Neuronal stem cell (in vitro differentiated cells): Measurements from ENCODE around the gene SLC34A3.

Experiments used
- DNase-seq: peaks from one replicate; pipeline ENCODE4 v3.0.0-alpha.2; 2013; ENCODE audit warnings: low spot score
- H2AFZ ChIP-seq: one replicate; pipeline ENCODE4 v1.6.1; 2013; ENCODE audit warnings: mild to moderate bottlenecking, low read length, inconsistent platforms
- H2AK5ac ChIP-seq: 2 replicates; pipeline ENCODE4 v1.6.1; 2013; ENCODE audit warnings: low read depth, mild to moderate bottlenecking, inconsistent platforms, low read length, moderate library complexity, mixed read lengths
- H2BK120ac ChIP-seq: 2 replicates; pipeline ENCODE4 v1.6.1; 2013; ENCODE audit warnings: low read depth, mild to moderate bottlenecking, inconsistent platforms, low read length, moderate library complexity, mixed read lengths
- H2BK12ac ChIP-seq: one replicate; pipeline ENCODE4 v1.6.1; 2013; ENCODE audit warnings: low read length, inconsistent platforms
- H2BK15ac ChIP-seq: 2 replicates; pipeline ENCODE4 v1.6.1; 2013; ENCODE audit warnings: mild to moderate bottlenecking, low read length, inconsistent platforms, mixed read lengths
- H2BK5ac ChIP-seq: one replicate; pipeline ENCODE4 v1.6.1; 2013; ENCODE audit warnings: inconsistent platforms, mild to moderate bottlenecking, low read length, moderate library complexity
- H3K14ac ChIP-seq: one replicate; pipeline ENCODE4 v1.6.1; 2013; ENCODE audit warnings: low read length, inconsistent platforms
- H3K18ac ChIP-seq: 2 replicates; pipeline ENCODE4 v1.6.1; 2013; ENCODE audit warnings: low read length, inconsistent platforms
- H3K23ac ChIP-seq: 2 replicates; pipeline ENCODE4 v1.6.1; 2013; ENCODE audit warnings: low read depth, mild to moderate bottlenecking, mixed read lengths, low read length, inconsistent platforms; ENCODE audit not compliant: poor library complexity
- H3K27ac ChIP-seq: replicated peaks from 3 replicates; pipeline ENCODE4 v1.5.1; 2013; ENCODE audit warnings: low read length, inconsistent platforms
- H3K27me3 ChIP-seq, 3 experiments: 2 replicates each; pipeline ENCODE4 v1.6.1; 2013; ENCODE audit warnings: low read length in 3 of 3, mild to moderate bottlenecking in 2 of 3, inconsistent platforms in 1 of 3, low read depth in 1 of 3, mixed read lengths in 1 of 3, moderate library complexity in 1 of 3; ENCODE audit not compliant: control insufficient read depth in 3 of 3, insufficient read depth in 3 of 3
- H3K36me3 ChIP-seq, 2 donors: replicated peaks in 1 of 2; 2 replicates each; pipeline ENCODE4 v1.6.1; 2013; ENCODE audit warnings: low read length in 2 of 2; ENCODE audit not compliant: control insufficient read depth in 2 of 2, insufficient read depth in 2 of 2
- H3K4ac ChIP-seq: 2 replicates; pipeline ENCODE4 v1.6.1; 2013; ENCODE audit warnings: inconsistent platforms, mild to moderate bottlenecking, low read length, moderate library complexity
- H3K4me1 ChIP-seq, 2 donors: 1 replicate in 1 of 2; 2 replicates in 1 of 2; pipeline ENCODE4 v1.6.1; 2013; ENCODE audit warnings: low read length in 2 of 2, low read depth in 1 of 2; ENCODE audit not compliant: control insufficient read depth in 2 of 2, insufficient read depth in 1 of 2
- H3K4me2 ChIP-seq: one replicate; pipeline ENCODE4 v1.6.1; 2013; ENCODE audit warnings: mild to moderate bottlenecking, low read length, inconsistent platforms; ENCODE audit not compliant: insufficient read depth, poor library complexity, severe bottlenecking
- H3K4me3 ChIP-seq, 2 donors: 2 replicates each; pipeline ENCODE4 v1.5.1; 2013; ENCODE audit warnings: low read length in 2 of 2, mild to moderate bottlenecking in 2 of 2, inconsistent platforms in 1 of 2, moderate library complexity in 1 of 2
- H3K79me1 ChIP-seq: one replicate; pipeline ENCODE4 v1.6.1; 2013; ENCODE audit warnings: low read depth, mild to moderate bottlenecking, inconsistent platforms, low read length, moderate library complexity
- H3K9ac ChIP-seq: one replicate; pipeline ENCODE4 v1.6.1; 2013; ENCODE audit warnings: mild to moderate bottlenecking, low read depth, low read length, inconsistent platforms; ENCODE audit not compliant: poor library complexity
- H3K9me3 ChIP-seq, 2 donors: replicated peaks in 1 of 2; 2 replicates each; pipeline versions ENCODE3 to v1.6.1; 2013; ENCODE audit warnings: low read length in 2 of 2, mild to moderate bottlenecking in 2 of 2, inconsistent platforms in 1 of 2, low read depth in 1 of 2, mixed read lengths in 1 of 2, moderate library complexity in 1 of 2; ENCODE audit not compliant: control insufficient read depth in 2 of 2, insufficient read depth in 1 of 2
- H4K8ac ChIP-seq: one replicate; pipeline ENCODE4 v1.6.1; 2013; ENCODE audit warnings: low read depth, mild to moderate bottlenecking, inconsistent platforms, low read length, moderate library complexity
- H4K91ac ChIP-seq: one replicate; pipeline ENCODE4 v1.6.1; 2013; ENCODE audit warnings: low read length, low read depth, mild to moderate bottlenecking, inconsistent platforms; ENCODE audit not compliant: poor library complexity
- WGBS, 2 donors: extraction: QIAGEN DNeasy Blood & Tissue Kit; methylation state at CpG; one replicate each; pipeline ENCODE4 v1.1.7; 2013; ENCODE audit warnings: missing lambda C conversion rate in 2 of 2, mixed read lengths in 1 of 2; ENCODE audit not compliant: insufficient read length in 2 of 2, insufficient replicate concordance in 1 of 2; ENCODE audit errors: extremely low coverage in 2 of 2; 5-methylcytosine and 5-hydroxymethylcytosine counted together

The SLC34A3 gene

GRCh38 chr9:137272241-137273094 is 41.8 kb downstream of the SLC34A3 start:
- Histone ChIP-seq H3K23ac (peak overlapping the region; percentile 80), H3K27ac (peak overlapping the region; percentile 14), H2BK15ac (no peak overlapping the region), H3K4me3 (peak overlapping the region in 1 of 2 donors; percentile 18), H3K9ac (peak overlapping the region; percentile 63), H2BK120ac (no peak overlapping the region), H2BK12ac (no peak overlapping the region), H2AFZ (no peak overlapping the region), H3K4ac (no peak overlapping the region), H2AK5ac (no peak overlapping the region), H3K4me1 (peaks cover 10 to 14% of the 10 kb centered on the region in 2 donors), H3K9me3 (no peaks in the 10 kb centered on the region), H3K27me3 (no peaks in the 10 kb centered on the region), H3K4me2 (no peak overlapping the region), H2BK5ac (peak overlapping the region; percentile 71), H3K79me1 (peaks cover 4% of the 10 kb centered on the region), H3K36me3 (peaks cover 26 to 59% of the 10 kb centered on the region in 2 donors), H3K18ac (no peak overlapping the region), H3K14ac (no peak overlapping the region), H4K8ac (no peak overlapping the region), H4K91ac (no peak overlapping the region)
- WGBS, 2 donors, result no CpG with 5 or more reads among the region's 39 CpGs
- DNase-seq, result no peak

- no CpG with 5 or more reads among the region's 13 CpGs for WGBS, 2 donors
- Histone ChIP-seq H3K4ac (no peak overlapping the region), H4K8ac (no peak overlapping the region), H3K27me3 (peaks cover 0 to 4% (median 0%) of the 10 kb centered on the region in 3 experiments), H3K9ac (no peak overlapping the region), H4K91ac (no peak overlapping the region), H3K79me1 (peaks cover 4% of the 10 kb centered on the region), H2AFZ (no peak overlapping the region), H3K14ac (no peak overlapping the region), H2AK5ac (no peak overlapping the region), H3K18ac (no peak overlapping the region), H2BK12ac (no peak overlapping the region), H3K4me2 (no peak overlapping the region), H3K27ac (no peak overlapping the region), H2BK15ac (no peak overlapping the region), H3K4me3 (no peak overlapping the region), H3K36me3 (peaks cover 26 to 53% of the 10 kb centered on the region in 2 donors), H3K9me3 (no peaks in the 10 kb centered on the region), H2BK5ac (peak overlapping the region; percentile 53), H3K23ac (no peak overlapping the region), H2BK120ac (no peak overlapping the region), H3K4me1 (peaks cover 11 to 18% of the 10 kb centered on the region in 2 donors)
- DNase-seq, result no peak
These were observed 42.4 kb downstream of the SLC34A3 start for GRCh38 chr9:137273095-137273490.

GRCh38 chr9:137273611-137274320 is 43.1 kb downstream of the SLC34A3 start:
- H2BK12ac ChIP-seq, result no peak overlapping the region
- H2BK15ac ChIP-seq, result no peak overlapping the region
- H4K8ac ChIP-seq, result peak overlapping the region; percentile 82
- no peak overlapping the region for H3K14ac ChIP-seq
- H3K4me1 ChIP-seq, result peaks cover 11 to 18% of the 10 kb centered on the region in 2 donors
- H3K9me3 ChIP-seq, result peaks cover 0 to under 1% of the 10 kb centered on the region in 2 donors
- H4K91ac ChIP-seq, result peak overlapping the region; percentile 53
- H3K27ac ChIP-seq, result no peak overlapping the region
- H3K36me3 ChIP-seq, result peaks cover 25 to 46% of the 10 kb centered on the region in 2 donors
- no peak overlapping the region for H3K4me2 ChIP-seq
- WGBS, 2 donors, result no CpG with 5 or more reads among the region's 15 CpGs
- no peak overlapping the region for H2BK5ac ChIP-seq
- H2AK5ac ChIP-seq, result no peak overlapping the region
- H3K4me3 ChIP-seq, result peak overlapping the region in 1 of 2 donors; percentile 61
- H2AFZ ChIP-seq, result no peak overlapping the region
- DNase-seq, result no peak
- no peak overlapping the region for H2BK120ac ChIP-seq
- H3K79me1 ChIP-seq, result peaks cover 4% of the 10 kb centered on the region
- H3K18ac ChIP-seq, result no peak overlapping the region
- H3K23ac ChIP-seq, result no peak overlapping the region
- H3K9ac ChIP-seq, result peak overlapping the region; percentile 79
- H3K27me3 ChIP-seq, result peaks cover 0 to 10% (median under 1%) of the 10 kb centered on the region in 3 experiments
- no peak overlapping the region for H3K4ac ChIP-seq

- H3K79me1 ChIP-seq, result peaks cover 9% of the 10 kb centered on the region
- H3K14ac ChIP-seq, result peak overlapping the region; percentile 21
- peak overlapping the region; percentile 39 for H2BK5ac ChIP-seq
- WGBS, 2 donors, result no CpG with 5 or more reads among the region's 10 CpGs
- no peak overlapping the region for H3K4me3 ChIP-seq
- no peak overlapping the region for H2BK12ac ChIP-seq
- H2BK120ac ChIP-seq, result no peak overlapping the region
- peaks cover 11 to 18% of the 10 kb centered on the region in 2 donors for H3K4me1 ChIP-seq
- H2BK15ac ChIP-seq, result peak overlapping the region; percentile 85
- no peak for DNase-seq
- H3K23ac ChIP-seq, result peak overlapping the region; percentile 73
- no peak overlapping the region for H4K8ac ChIP-seq
- H3K36me3 ChIP-seq, result peaks cover 25 to 33% of the 10 kb centered on the region in 2 donors
- no peak overlapping the region for H3K4me2 ChIP-seq
- H3K27me3 ChIP-seq, result peaks cover 0 to 24% (median 9%) of the 10 kb centered on the region in 3 experiments
- H3K27ac ChIP-seq, result peak overlapping the region; percentile 22
- H4K91ac ChIP-seq, result no peak overlapping the region
- peak overlapping the region; percentile 66 for H3K4ac ChIP-seq
- peaks cover 3 to 12% of the 10 kb centered on the region in 2 donors for H3K9me3 ChIP-seq
- H2AFZ ChIP-seq, result no peak overlapping the region
- H2AK5ac ChIP-seq, result peak overlapping the region; percentile 86
- no peak overlapping the region for H3K9ac ChIP-seq
- H3K18ac ChIP-seq, result no peak overlapping the region
These were observed 44.5 kb downstream of the SLC34A3 start for GRCh38 chr9:137275203-137275587.
